HS-5 (cell line): Measurements from ENCODE around the gene RNF19B.
"Not testable (repeated sequence)": the region's sequence is repeated elsewhere in the genome, so short reads cannot be mapped to it uniquely, and the experiment has no call there.

Experiments used
- DNase-seq: peaks from one replicate; pipeline ENCODE4 v3.0.0-alpha.2; 2012; ENCODE audit warnings: low read depth

Gene RNF19B

GRCh38 chr1:32964461-32965250 lies at the start of gene RNF19B:
Gene RNF19B (minus strand): TSS chr1:32964809. CDS start chr1:32964685, 124 bp downstream.
- DNase-seq = peak; percentile 72

GRCh38 chr1:33013791-33014190 lies 49.2 kb upstream of the RNF19B start:
- no peak for DNase-seq

GRCh38 chr1:33012165-33012564 lies 47.6 kb upstream of the RNF19B start:
- DNase-seq = no peak

- DNase-seq = no peak
Measured at GRCh38 chr1:33010932-33011731, 46.5 kb upstream of the RNF19B start.

GRCh38 chr1:33009561-33009960 lies 45.0 kb upstream of the RNF19B start:
- DNase-seq = no peak

GRCh38 chr1:33008051-33008914 lies 43.7 kb upstream of the RNF19B start:
- no peak for DNase-seq

- DNase-seq = peak; percentile 72
Measured at GRCh38 chr1:33007190-33008050, 42.8 kb upstream of the RNF19B start.

- DNase-seq = no peak
Measured at GRCh38 chr1:33005838-33006421, 41.3 kb upstream of the RNF19B start.

GRCh38 chr1:33005117-33005837 lies 40.7 kb upstream of the RNF19B start:
- DNase-seq = no peak

GRCh38 chr1:33004613-33005012 lies 40.0 kb upstream of the RNF19B start:
- no peak for DNase-seq

GRCh38 chr1:33003657-33004056 lies 39.0 kb upstream of the RNF19B start:
- DNase-seq = no peak

- DNase-seq = no peak
Measured at GRCh38 chr1:33002006-33002405, 37.4 kb upstream of the RNF19B start.

- DNase-seq = no peak
Measured at GRCh38 chr1:33001282-33001681, 36.7 kb upstream of the RNF19B start.

GRCh38 chr1:33000427-33001026 lies 35.9 kb upstream of the RNF19B start:
- no peak for DNase-seq

GRCh38 chr1:32998997-32999396 lies 34.4 kb upstream of the RNF19B start:
- no peak for DNase-seq

GRCh38 chr1:32998064-32998463 lies 33.5 kb upstream of the RNF19B start:
- no peak for DNase-seq

- DNase-seq = peak; percentile 83
Measured at GRCh38 chr1:32997381-32997891, 32.8 kb upstream of the RNF19B start.

GRCh38 chr1:32993324-32993636 lies 28.7 kb upstream of the RNF19B start:
- not testable (repeated sequence) for DNase-seq

- DNase-seq = peak; percentile 84
Measured at GRCh38 chr1:32992489-32993323, 28.1 kb upstream of the RNF19B start.
